Measurements from ENCODE around the gene CFAP99. TPM values are rescaled to one million over a fixed set of nuclear protein-coding genes. Genes with fewer than 3 reads are reported as not detected.

The CFAP99 gene
- total and polyA plus RNA-seq, 2 experiments from 2014 or later, result not detected

DNA sequence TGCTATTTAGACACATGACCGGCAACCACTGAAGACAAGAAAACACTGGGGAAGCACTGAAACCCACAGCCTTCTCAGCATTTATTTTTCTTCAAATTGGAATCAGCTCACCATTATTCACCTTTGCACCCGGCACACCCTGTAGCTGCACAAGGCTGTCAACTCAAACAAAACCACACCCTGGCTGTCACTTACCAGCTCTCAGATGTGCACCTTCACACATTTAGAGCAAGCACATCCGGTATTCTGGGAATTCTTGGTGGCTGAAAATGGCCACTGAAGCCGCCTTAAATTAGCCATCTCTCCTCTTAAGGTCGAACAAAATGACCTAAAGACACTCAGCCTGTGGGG, 6.2 kb upstream of the CFAP99 start:
- peak overlapping the region; percentile 67 for H2AFZ ChIP-seq
- peaks cover 45% of the 10 kb centered on the region for H3K27me3 Mint-ChIP-seq (ENCODE audit: insufficient read depth, low read depth, poor library complexity)
- TF ChIP-seq, protein P1, sequence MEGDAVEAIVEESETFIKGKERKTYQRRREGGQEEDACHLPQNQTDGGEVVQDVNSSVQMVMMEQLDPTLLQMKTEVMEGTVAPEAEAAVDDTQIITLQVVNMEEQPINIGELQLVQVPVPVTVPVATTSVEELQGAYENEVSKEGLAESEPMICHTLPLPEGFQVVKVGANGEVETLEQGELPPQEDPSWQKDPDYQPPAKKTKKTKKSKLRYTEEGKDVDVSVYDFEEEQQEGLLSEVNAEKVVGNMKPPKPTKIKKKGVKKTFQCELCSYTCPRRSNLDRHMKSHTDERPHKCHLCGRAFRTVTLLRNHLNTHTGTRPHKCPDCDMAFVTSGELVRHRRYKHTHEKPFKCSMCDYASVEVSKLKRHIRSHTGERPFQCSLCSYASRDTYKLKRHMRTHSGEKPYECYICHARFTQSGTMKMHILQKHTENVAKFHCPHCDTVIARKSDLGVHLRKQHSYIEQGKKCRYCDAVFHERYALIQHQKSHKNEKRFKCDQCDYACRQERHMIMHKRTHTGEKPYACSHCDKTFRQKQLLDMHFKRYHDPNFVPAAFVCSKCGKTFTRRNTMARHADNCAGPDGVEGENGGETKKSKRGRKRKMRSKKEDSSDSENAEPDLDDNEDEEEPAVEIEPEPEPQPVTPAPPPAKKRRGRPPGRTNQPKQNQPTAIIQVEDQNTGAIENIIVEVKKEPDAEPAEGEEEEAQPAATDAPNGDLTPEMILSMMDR (conservative IDR thresholded peaks at IDR 0.05; ENCODE audit: low read depth in 2 of 2), result no peak
- TF ChIP-seq JUNB (IDR thresholded peaks at IDR 0.05; ENCODE audit: unreplicated experiment) (no peak), ZNF114 (CRISPR knock-in tag; IDR thresholded peaks at IDR 0.05) (no peak), NANOG (IDR thresholded peaks at IDR 0.05; ENCODE audit: borderline replicate concordance) (no peak), EZH2phosphoT487 (IDR thresholded peaks at IDR 0.05; ENCODE audit: unreplicated experiment) (no peak), POLR2AphosphoS5 (IDR thresholded peaks at IDR 0.05; ENCODE audit: low read depth) (no peak), ZNF331 (CRISPR knock-in tag; IDR thresholded peaks at IDR 0.05; ENCODE audit: low read depth) (no peak), EZH2 (IDR thresholded peaks at IDR 0.05; ENCODE audit: low read depth, unreplicated experiment) (no peak), STAT1 (IDR thresholded peaks at IDR 0.05; ENCODE audit: unreplicated experiment) (no peak), CREB1 (CRISPR knock-in tag; IDR thresholded peaks at IDR 0.05; ENCODE audit: low read depth) (no peak)
- TF ChIP-seq, protein P2, sequence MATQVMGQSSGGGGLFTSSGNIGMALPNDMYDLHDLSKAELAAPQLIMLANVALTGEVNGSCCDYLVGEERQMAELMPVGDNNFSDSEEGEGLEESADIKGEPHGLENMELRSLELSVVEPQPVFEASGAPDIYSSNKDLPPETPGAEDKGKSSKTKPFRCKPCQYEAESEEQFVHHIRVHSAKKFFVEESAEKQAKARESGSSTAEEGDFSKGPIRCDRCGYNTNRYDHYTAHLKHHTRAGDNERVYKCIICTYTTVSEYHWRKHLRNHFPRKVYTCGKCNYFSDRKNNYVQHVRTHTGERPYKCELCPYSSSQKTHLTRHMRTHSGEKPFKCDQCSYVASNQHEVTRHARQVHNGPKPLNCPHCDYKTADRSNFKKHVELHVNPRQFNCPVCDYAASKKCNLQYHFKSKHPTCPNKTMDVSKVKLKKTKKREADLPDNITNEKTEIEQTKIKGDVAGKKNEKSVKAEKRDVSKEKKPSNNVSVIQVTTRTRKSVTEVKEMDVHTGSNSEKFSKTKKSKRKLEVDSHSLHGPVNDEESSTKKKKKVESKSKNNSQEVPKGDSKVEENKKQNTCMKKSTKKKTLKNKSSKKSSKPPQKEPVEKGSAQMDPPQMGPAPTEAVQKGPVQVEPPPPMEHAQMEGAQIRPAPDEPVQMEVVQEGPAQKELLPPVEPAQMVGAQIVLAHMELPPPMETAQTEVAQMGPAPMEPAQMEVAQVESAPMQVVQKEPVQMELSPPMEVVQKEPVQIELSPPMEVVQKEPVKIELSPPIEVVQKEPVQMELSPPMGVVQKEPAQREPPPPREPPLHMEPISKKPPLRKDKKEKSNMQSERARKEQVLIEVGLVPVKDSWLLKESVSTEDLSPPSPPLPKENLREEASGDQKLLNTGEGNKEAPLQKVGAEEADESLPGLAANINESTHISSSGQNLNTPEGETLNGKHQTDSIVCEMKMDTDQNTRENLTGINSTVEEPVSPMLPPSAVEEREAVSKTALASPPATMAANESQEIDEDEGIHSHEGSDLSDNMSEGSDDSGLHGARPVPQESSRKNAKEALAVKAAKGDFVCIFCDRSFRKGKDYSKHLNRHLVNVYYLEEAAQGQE (IDR thresholded peaks at IDR 0.05; ENCODE audit: unreplicated experiment), result no peak
- TF ChIP-seq, protein P3, sequence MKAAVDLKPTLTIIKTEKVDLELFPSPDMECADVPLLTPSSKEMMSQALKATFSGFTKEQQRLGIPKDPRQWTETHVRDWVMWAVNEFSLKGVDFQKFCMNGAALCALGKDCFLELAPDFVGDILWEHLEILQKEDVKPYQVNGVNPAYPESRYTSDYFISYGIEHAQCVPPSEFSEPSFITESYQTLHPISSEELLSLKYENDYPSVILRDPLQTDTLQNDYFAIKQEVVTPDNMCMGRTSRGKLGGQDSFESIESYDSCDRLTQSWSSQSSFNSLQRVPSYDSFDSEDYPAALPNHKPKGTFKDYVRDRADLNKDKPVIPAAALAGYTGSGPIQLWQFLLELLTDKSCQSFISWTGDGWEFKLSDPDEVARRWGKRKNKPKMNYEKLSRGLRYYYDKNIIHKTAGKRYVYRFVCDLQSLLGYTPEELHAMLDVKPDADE (IDR thresholded peaks at IDR 0.05), result no peak
- TF ChIP-seq, protein P4, sequence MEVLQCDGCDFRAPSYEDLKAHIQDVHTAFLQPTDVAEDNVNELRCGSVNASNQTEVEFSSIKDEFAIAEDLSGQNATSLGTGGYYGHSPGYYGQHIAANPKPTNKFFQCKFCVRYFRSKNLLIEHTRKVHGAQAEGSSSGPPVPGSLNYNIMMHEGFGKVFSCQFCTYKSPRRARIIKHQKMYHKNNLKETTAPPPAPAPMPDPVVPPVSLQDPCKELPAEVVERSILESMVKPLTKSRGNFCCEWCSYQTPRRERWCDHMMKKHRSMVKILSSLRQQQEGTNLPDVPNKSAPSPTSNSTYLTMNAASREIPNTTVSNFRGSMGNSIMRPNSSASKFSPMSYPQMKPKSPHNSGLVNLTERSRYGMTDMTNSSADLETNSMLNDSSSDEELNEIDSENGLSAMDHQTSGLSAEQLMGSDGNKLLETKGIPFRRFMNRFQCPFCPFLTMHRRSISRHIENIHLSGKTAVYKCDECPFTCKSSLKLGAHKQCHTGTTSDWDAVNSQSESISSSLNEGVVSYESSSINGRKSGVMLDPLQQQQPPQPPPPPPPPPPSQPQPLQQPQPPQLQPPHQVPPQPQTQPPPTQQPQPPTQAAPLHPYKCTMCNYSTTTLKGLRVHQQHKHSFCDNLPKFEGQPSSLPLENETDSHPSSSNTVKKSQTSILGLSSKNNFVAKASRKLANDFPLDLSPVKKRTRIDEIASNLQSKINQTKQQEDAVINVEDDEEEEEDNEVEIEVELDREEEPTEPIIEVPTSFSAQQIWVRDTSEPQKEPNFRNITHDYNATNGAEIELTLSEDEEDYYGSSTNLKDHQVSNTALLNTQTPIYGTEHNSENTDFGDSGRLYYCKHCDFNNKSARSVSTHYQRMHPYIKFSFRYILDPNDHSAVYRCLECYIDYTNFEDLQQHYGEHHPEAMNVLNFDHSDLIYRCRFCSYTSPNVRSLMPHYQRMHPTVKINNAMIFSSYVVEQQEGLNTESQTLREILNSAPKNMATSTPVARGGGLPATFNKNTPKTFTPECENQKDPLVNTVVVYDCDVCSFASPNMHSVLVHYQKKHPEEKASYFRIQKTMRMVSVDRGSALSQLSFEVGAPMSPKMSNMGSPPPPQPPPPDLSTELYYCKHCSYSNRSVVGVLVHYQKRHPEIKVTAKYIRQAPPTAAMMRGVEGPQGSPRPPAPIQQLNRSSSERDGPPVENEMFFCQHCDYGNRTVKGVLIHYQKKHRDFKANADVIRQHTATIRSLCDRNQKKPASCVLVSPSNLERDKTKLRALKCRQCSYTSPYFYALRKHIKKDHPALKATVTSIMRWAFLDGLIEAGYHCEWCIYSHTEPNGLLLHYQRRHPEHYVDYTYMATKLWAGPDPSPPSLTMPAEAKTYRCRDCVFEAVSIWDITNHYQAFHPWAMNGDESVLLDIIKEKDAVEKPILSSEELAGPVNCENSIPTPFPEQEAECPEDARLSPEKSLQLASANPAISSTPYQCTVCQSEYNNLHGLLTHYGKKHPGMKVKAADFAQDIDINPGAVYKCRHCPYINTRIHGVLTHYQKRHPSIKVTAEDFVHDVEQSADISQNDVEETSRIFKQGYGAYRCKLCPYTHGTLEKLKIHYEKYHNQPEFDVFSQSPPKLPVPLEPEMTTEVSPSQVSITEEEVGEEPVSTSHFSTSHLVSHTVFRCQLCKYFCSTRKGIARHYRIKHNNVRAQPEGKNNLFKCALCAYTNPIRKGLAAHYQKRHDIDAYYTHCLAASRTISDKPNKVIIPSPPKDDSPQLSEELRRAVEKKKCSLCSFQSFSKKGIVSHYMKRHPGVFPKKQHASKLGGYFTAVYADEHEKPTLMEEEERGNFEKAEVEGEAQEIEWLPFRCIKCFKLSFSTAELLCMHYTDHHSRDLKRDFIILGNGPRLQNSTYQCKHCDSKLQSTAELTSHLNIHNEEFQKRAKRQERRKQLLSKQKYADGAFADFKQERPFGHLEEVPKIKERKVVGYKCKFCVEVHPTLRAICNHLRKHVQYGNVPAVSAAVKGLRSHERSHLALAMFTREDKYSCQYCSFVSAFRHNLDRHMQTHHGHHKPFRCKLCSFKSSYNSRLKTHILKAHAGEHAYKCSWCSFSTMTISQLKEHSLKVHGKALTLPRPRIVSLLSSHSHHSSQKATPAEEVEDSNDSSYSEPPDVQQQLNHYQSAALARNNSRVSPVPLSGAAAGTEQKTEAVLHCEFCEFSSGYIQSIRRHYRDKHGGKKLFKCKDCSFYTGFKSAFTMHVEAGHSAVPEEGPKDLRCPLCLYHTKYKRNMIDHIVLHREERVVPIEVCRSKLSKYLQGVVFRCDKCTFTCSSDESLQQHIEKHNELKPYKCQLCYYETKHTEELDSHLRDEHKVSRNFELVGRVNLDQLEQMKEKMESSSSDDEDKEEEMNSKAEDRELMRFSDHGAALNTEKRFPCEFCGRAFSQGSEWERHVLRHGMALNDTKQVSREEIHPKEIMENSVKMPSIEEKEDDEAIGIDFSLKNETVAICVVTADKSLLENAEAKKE (CRISPR knock-in tag; IDR thresholded peaks at IDR 0.05), result no peak

More for the DNA sequence above, 6.2 kb upstream of the CFAP99 start:
- H3K4me3 ChIP-seq, result peak overlapping the region; percentile 48
- Mint-ChIP-seq H3K36me3 (ENCODE audit: low read depth) (no peaks in the 10 kb centered on the region; the same call in 2 of the 3 replicates), H3K4me3 (peak overlapping the region; percentile 64), H3K4me1 (peaks cover 49% of the 10 kb centered on the region), H3K9me3 (no peaks in the 10 kb centered on the region; the same call in 2 of the 3 replicates), H3K27ac (peak overlapping the region; percentile 84)
- peaks cover 22% of the 10 kb centered on the region for H3F3A ChIP-seq (replicated peaks; ENCODE audit: low read depth)
- peaks cover 6% of the 10 kb centered on the region; the same call in 1 of the 2 replicates for H4K20me1 ChIP-seq (replicated peaks; ENCODE audit: insufficient read depth)
- peaks cover 41% of the 10 kb centered on the region for H3K27me3 ChIP-seq (ENCODE audit: insufficient read depth)
- H3K4me2 ChIP-seq, result peak overlapping the region; percentile 80
- peaks cover 38% of the 10 kb centered on the region for H3K4me1 ChIP-seq (ENCODE audit: insufficient read depth)
- DNase-seq (ENCODE audit: low spot score) (no peak), ATAC-seq (no peak)
- no peaks in the 10 kb centered on the region for H3K79me2 ChIP-seq (replicated peaks; ENCODE audit: insufficient read depth)
- no peaks in the 10 kb centered on the region for H3K9me2 ChIP-seq (ENCODE audit: insufficient read depth)
- H3K36me3 ChIP-seq (ENCODE audit: insufficient read depth), result no peaks in the 10 kb centered on the region
- peak overlapping the region; percentile 91 for H3K27ac ChIP-seq (ENCODE audit: low read depth)

Data from GM23338 (cell line).